Mammary epithelial cell (primary cell): Measurements from ENCODE around the gene ZNF138.
"Not testable (repeated sequence)": the region's sequence is repeated elsewhere in the genome, so short reads cannot be mapped to it uniquely, and the experiment has no call there.

Experiments used
- CTCF ChIP-seq, 2 donors: IDR thresholded peaks in 1 of 2; conservative IDR thresholded peaks in 1 of 2; 2 replicates each; pipeline ENCODE4 v1.5.1; 2011 to 2012; ENCODE audit warnings: inconsistent platforms in 2 of 2, low read length in 2 of 2, mild to moderate bottlenecking in 2 of 2, control low read depth in 1 of 2, low read depth in 1 of 2; ENCODE audit not compliant: insufficient read depth in 1 of 2; ENCODE audit errors: extremely low read depth in 1 of 2
- EZH2 ChIP-seq: IDR thresholded peaks from 2 replicates; pipeline ENCODE4 v1.6.1; 2012; ENCODE audit warnings: low read length, inconsistent platforms, borderline replicate concordance

DNA sequence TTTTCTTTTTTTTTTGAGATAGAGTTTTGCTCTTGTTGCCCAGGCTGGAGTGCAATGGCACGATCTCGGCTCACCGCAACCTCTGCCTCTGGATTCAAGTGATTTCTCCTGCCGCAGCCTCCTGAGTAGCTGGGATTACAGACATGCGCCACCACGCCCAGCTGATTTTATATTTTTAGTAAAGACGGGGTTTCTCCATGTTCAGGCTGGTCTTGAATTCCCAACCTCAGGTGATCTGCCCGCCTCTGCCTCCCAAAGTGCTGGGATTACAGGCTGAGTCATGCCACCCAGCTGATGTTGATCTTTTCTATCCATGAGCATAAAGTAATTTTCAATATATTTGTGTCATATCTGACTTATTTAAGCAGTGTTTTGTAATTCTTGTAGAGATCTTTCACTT is 4.9 kb downstream of the ZNF138 start:
- TF ChIP-seq CTCF (conservative IDR thresholded peaks at IDR 0.05 in 1 of 2, IDR thresholded peaks at IDR 0.05 in 1 of 2; ENCODE audit: extremely low read depth in 1 of 2, insufficient read depth in 1 of 2, low read depth in 1 of 2, low read length in 2 of 2); EZH2: not testable (repeated sequence)
